Measurements from ENCODE around the gene OGFOD2.

- no peak for TF ChIP-seq CTCF (IDR thresholded peaks at IDR 0.05)
- no peak for TF ChIP-seq POLR2A (IDR thresholded peaks at IDR 0.05)
Measured at GRCh38 chr12:122989874-122990419, 14.9 kb downstream of the OGFOD2 start.
